ENCODE results near the gene TRAPPC14. TPM values are rescaled to one million over a fixed set of nuclear protein-coding genes. Genes with fewer than 3 reads are reported as not detected.

Gene TRAPPC14
- total and polyA plus RNA-seq, 10 of the 15 experiments (the other 5 are each of a cell fraction or from before 2014, with no cell fraction given) = 0.21 to 24.7 (median 7.5) TPM

- peak; percentile 68; the same call in 1 of the 2 replicates for TF ChIP-seq NBN (IDR thresholded peaks at IDR 0.05)
- 0 out of 3 replicates have a peak, but pooled peaks have one; percentile 28 for TF ChIP-seq POU2F2 (IDR thresholded peaks at IDR 0.05; ENCODE audit: borderline replicate concordance, low read depth, low read length)
- no peak for TF ChIP-seq TCF7 (IDR thresholded peaks at IDR 0.05; ENCODE audit: borderline replicate concordance)
- TF ChIP-seq E4F1 (IDR thresholded peaks at IDR 0.05; ENCODE audit: borderline replicate concordance, partially characterized antibody) = peak; percentile 34
- peak; percentile 49 for TF ChIP-seq HCFC1 (IDR thresholded peaks at IDR 0.05; ENCODE audit: low read length)
- TF ChIP-seq NR2C1 (IDR thresholded peaks at IDR 0.05) = peak; percentile 54
- TF ChIP-seq POLR2AphosphoS5 (IDR thresholded peaks at IDR 0.05; ENCODE audit: low read length) = peak; percentile 63; the same call in 1 of the 2 replicates
- no peak for TF ChIP-seq CEBPB (IDR thresholded peaks at IDR 0.05; ENCODE audit: borderline replicate concordance in 1 of 2, low read depth in 2 of 2, low read length in 2 of 2)
- TF ChIP-seq SPI1 (IDR thresholded peaks at IDR 0.05; ENCODE audit: borderline replicate concordance, insufficient read depth, low read depth, low read length) = peak; percentile 73
- TF ChIP-seq CHD4 (IDR thresholded peaks at IDR 0.05) = no peak
- TF ChIP-seq MAX (IDR thresholded peaks at IDR 0.05; ENCODE audit: low read depth, low read length) = no peak
- peak in 1 of 2 experiments; percentile 17; a peak in 1 of 4 replicates for TF ChIP-seq IKZF2 (IDR thresholded peaks at IDR 0.05)
- peak; percentile 49 for TF ChIP-seq RUNX3 (IDR thresholded peaks at IDR 0.05; ENCODE audit: low read length)
- TF ChIP-seq NR2F1 (conservative IDR thresholded peaks at IDR 0.05) = peak; percentile 54; the same call in 1 of the 2 replicates
- TF ChIP-seq STAT1 (conservative IDR thresholded peaks at IDR 0.05) = 0 out of 2 replicates have a peak, but pooled peaks have one; percentile 51
- no peak for TF ChIP-seq NR2C2 (IDR thresholded peaks at IDR 0.05; ENCODE audit: borderline replicate concordance, control insufficient read depth, insufficient read length, low read depth)
- 0 out of 2 replicates have a peak, but pooled peaks have one; percentile 24 for TF ChIP-seq TCF12 (IDR thresholded peaks at IDR 0.05; ENCODE audit: low read depth, low read length)
- TF ChIP-seq ATF7 (IDR thresholded peaks at IDR 0.05; ENCODE audit: low read depth) = no peak
- peak; percentile 95 for TF ChIP-seq GATAD2B (conservative IDR thresholded peaks at IDR 0.05; ENCODE audit: low read depth)
These were observed at the start of gene TRAPPC14 (continued) for GRCh38 chr7:100158229-100159098.

All from GM12878 (cell line).